ENCODE results near the gene DHRS7B.

- TF ChIP-seq CTCF (IDR thresholded peaks at IDR 0.05) (peak; percentile 82 to 89 (median 84)), POLR2A (IDR thresholded peaks at IDR 0.05) (no peak), POLR2AphosphoS5 (IDR thresholded peaks at IDR 0.05) (peak; percentile 41), EP300 (IDR thresholded peaks at IDR 0.05) (no peak)
Measured at GRCh38 chr17:21119247-21119918, 7.4 kb upstream of the DHRS7B start.
